ENCODE results near the gene ROMO1. TPM values are rescaled to one million over a fixed set of nuclear protein-coding genes. Genes with fewer than 3 reads are reported as not detected.
A peak's percentile ranks its signal among the peaks of the same experiment; 100 is the strongest.

Gene ROMO1
- total RNA-seq: 123 to 128 TPM (median 128 TPM) in 3 replicates
- long read RNA-seq, transcript ROMO1-201 (2 exons, 496 nt): minor isoform, 20 of 199 reads
- long read RNA-seq, transcript ROMO1-203 (3 exons, 422 nt): major isoform, 97 of 199 reads
- long read RNA-seq, transcript ROMO1-204 (3 exons, 498 nt): minor isoform, 53 of 199 reads
- long read RNA-seq, partial matches to known transcripts: 1 of 199 reads
- long read RNA-seq, other reads (novel, unspliced or antisense): 27 of 199 reads

- H3K36me3 Mint-ChIP-seq (ENCODE audit: low read depth): peaks cover 22% of the 10 kb centered on the region
- peak; percentile 94 for DNase-seq (ENCODE audit: low spot score)
These were observed at the start of gene ROMO1, which contains the start of gene NFS1 for GRCh38 chr20:35699127-35699956. Gene ROMO1 (plus strand): TSS chr20:35699405. CDS start chr20:35699633, 228 bp downstream. Gene NFS1 (minus strand): TSS chr20:35699352. CDS start chr20:35699288, 64 bp downstream.

DNA sequence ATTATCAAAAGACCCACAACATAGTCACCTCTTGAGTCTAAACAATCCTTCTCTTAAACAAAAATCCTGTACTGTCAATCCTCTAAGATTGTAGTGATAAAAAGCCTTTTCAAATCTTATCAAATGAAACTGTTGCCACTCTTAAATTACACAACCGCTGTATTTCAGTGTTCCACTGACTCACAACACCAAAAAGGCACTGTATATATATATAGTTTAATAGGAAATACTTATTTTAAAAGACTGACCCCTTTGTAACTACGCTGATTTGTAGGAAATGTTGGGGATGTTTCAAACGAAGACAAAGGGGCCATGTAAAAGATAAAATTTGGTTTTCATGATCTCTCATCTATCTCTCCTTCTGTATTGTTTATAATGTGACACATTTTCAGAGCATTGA, 48.6 kb upstream of the ROMO1 start:
- TF ChIP-seq CTCF (IDR thresholded peaks at IDR 0.05): no peak
- H3K9me3 Mint-ChIP-seq (ENCODE audit: low read depth): no peaks in the 10 kb centered on the region
- no peaks in the 10 kb centered on the region for H3K27me3 Mint-ChIP-seq (ENCODE audit: low read depth)
- H3K36me3 Mint-ChIP-seq (ENCODE audit: low read depth): no peaks in the 10 kb centered on the region
- H3K4me1 Mint-ChIP-seq (ENCODE audit: low read depth): peaks cover 25% of the 10 kb centered on the region
- H3K4me3 Mint-ChIP-seq (ENCODE audit: unreplicated experiment): no peak overlapping the region
- DNase-seq (ENCODE audit: low spot score): no peak
- H3K27ac Mint-ChIP-seq (ENCODE audit: unreplicated experiment): no peak overlapping the region

More at GRCh38 chr20:35699127-35699956, at the start of gene ROMO1, which contains the start of gene NFS1:
- TF ChIP-seq CTCF (IDR thresholded peaks at IDR 0.05): peak; percentile 46
- Mint-ChIP-seq H3K4me1 (ENCODE audit: low read depth) (peaks cover 43% of the 10 kb centered on the region), H3K27me3 (ENCODE audit: low read depth) (no peaks in the 10 kb centered on the region), H3K4me3 (ENCODE audit: unreplicated experiment) (peak within 1 kb of the TSS; percentile 97), H3K27ac (ENCODE audit: unreplicated experiment) (peak within 1 kb of the TSS; percentile 93), H3K9me3 (ENCODE audit: low read depth) (no peaks in the 10 kb centered on the region)

DNA sequence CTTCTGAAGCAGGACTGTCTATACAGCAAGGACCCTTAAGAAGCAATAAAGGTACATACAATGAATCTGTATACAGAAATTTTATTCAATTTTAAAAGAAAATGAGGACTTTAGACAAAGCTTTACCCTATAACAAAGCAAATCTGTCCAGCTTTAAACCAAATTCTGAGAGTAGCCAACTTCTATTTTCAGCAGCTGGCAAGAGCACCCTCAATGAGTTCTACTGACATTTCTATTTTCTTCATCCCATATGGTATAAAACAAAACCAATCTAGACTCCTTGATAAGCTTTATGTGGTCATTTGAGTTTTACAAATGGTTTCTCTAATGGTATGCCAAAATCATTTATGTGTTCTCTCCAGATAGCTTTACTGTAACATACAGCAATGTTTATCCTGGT, 47.2 kb upstream of the ROMO1 start:
- Mint-ChIP-seq H3K36me3 (ENCODE audit: low read depth) (no peaks in the 10 kb centered on the region), H3K4me1 (ENCODE audit: low read depth) (peaks cover 25% of the 10 kb centered on the region), H3K4me3 (ENCODE audit: unreplicated experiment) (no peak overlapping the region), H3K27me3 (ENCODE audit: low read depth) (no peaks in the 10 kb centered on the region), H3K27ac (ENCODE audit: unreplicated experiment) (no peak overlapping the region), H3K9me3 (ENCODE audit: low read depth) (no peaks in the 10 kb centered on the region)
- no peak for DNase-seq (ENCODE audit: low spot score)
- no peak for TF ChIP-seq CTCF (IDR thresholded peaks at IDR 0.05)

DNA sequence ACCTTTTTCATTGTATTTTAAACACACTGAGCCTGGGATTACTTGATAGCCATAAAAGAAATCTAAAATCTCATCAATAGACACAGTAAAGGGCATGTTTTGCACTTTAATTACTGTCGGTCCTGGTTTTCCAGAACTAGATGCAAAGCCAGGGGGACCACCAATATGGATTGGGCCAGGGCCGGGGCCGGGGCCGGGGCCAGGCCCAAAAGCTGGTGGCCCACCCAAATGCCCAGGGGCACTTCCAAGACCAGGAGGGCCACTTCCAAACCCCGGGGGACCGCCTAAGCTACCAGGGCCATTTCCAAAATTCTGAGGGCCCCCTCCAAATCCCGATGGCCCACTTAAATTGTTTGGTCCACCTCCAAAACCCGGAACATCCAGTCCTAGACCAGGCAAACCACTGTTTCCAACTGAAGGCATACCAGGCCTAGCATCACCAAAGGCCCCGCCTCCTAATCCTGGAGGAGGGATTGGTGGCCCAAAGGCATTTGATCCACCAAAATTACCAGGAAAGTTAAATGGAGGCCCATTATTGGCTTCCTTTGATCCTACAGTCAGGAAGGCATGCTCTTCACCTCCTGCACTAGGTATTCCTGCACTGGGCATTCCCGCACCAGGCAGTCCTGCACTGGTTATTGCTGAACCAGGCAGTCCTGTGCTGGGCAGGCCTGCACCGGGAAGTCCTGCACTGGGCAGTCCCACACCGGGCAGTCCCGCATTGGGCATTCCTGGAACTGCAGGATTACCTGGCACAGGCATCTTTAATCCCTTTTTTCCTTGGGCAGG, 46.4 kb upstream of the ROMO1 start:
- H3K4me3 Mint-ChIP-seq (ENCODE audit: unreplicated experiment): no peak overlapping the region
- no peaks in the 10 kb centered on the region for H3K9me3 Mint-ChIP-seq (ENCODE audit: low read depth)
- no peaks in the 10 kb centered on the region for H3K27me3 Mint-ChIP-seq (ENCODE audit: low read depth)
- no peaks in the 10 kb centered on the region for H3K36me3 Mint-ChIP-seq (ENCODE audit: low read depth)
- H3K27ac Mint-ChIP-seq (ENCODE audit: unreplicated experiment): no peak overlapping the region
- no peak for DNase-seq (ENCODE audit: low spot score)
- TF ChIP-seq CTCF (IDR thresholded peaks at IDR 0.05): no peak
- peaks cover 31% of the 10 kb centered on the region for H3K4me1 Mint-ChIP-seq (ENCODE audit: low read depth)

- no peaks in the 10 kb centered on the region for H3K27me3 Mint-ChIP-seq (ENCODE audit: low read depth)
- H3K36me3 Mint-ChIP-seq (ENCODE audit: low read depth): no peaks in the 10 kb centered on the region
- DNase-seq (ENCODE audit: low spot score): no peak
- no peaks in the 10 kb centered on the region for H3K9me3 Mint-ChIP-seq (ENCODE audit: low read depth)
- H3K27ac Mint-ChIP-seq (ENCODE audit: unreplicated experiment): no peak overlapping the region
- TF ChIP-seq CTCF (IDR thresholded peaks at IDR 0.05): no peak
- H3K4me3 Mint-ChIP-seq (ENCODE audit: unreplicated experiment): no peak overlapping the region
- peaks cover 31% of the 10 kb centered on the region for H3K4me1 Mint-ChIP-seq (ENCODE audit: low read depth)
These were observed 45.8 kb upstream of the ROMO1 start for GRCh38 chr20:35653430-35653734.
